SK-N-MC (cell line): ENCODE data around the gene CRTC3.

ENCODE experiments used
- DNase-seq: peaks from one replicate; pipeline ENCODE4 v3.0.0-alpha.2; 2011; ENCODE audit warnings: low read depth, low spot score
- H3K27ac ChIP-seq: fragments of 200-600 bp; sonication (generic); 2 replicates; pipeline ENCODE4 v1.5.1; 2016; ENCODE audit warnings: mixed run types
- H3K36me3 ChIP-seq: fragments of 200-600 bp; sonication (generic); 2 replicates; pipeline ENCODE4 v1.6.1; 2017; ENCODE audit warnings: antibody characterized with exemption, low read length, mixed read lengths; ENCODE audit not compliant: insufficient read depth
- H3K4me3 ChIP-seq: fragments of 200-600 bp; sonication (generic); 2 replicates; pipeline ENCODE4 v1.5.1; 2016
- H3K9ac ChIP-seq: fragments of 200-600 bp; sonication (generic); 2 replicates; pipeline ENCODE4 v1.8.0; 2017; ENCODE audit warnings: mixed run types, mixed read lengths; ENCODE audit not compliant: insufficient read length
- H3K9me3 ChIP-seq: fragments of 200-600 bp; sonication (generic); 2 replicates; pipeline ENCODE4 v1.6.1; 2017; ENCODE audit warnings: low read depth, mild to moderate bottlenecking, antibody characterized with exemption, low read length, moderate library complexity, mixed read lengths
- EZH2 ChIP-seq: fragments of 200-600 bp; sonication (generic); IDR thresholded peaks from one replicate; pipeline ENCODE4 v1.6.1; 2017; ENCODE audit warnings: antibody characterized with exemption
- FOXP2 ChIP-seq: optimal IDR thresholded peaks from 2 replicates; pipeline ENCODE3; 2011; ENCODE audit warnings: mild to moderate bottlenecking, moderate library complexity; ENCODE audit not compliant: insufficient read depth; ENCODE audit errors: extremely low read length, control extremely low read depth
- POLR2AphosphoS5 ChIP-seq: IDR thresholded peaks from 2 replicates; pipeline ENCODE4 v1.6.1; 2012; ENCODE audit warnings: mild to moderate bottlenecking, low read depth, low read length, borderline replicate concordance

CRTC3 gene

DNA sequence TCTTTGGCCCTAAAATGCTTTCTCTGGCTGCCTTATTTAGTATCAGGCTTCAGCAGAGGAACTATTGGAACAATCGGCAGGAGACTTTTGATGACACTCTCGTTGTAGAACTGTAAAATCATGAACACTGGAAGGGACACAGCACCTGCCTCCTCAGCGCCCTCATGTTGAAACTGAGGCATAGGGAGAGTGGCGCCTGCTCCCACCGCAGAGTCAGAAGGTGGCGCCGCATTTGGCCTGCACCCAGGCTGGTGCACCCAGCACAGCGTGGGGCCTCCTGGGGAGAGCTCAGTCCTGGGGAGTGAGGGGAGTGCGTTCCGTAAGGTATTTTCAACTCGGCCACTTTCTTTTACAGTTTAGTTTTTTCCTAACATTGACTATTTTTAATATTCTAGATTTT is 109.2 kb downstream of the CRTC3 start:
- TF ChIP-seq FOXP2 (no peak), EZH2 (no peak), POLR2AphosphoS5 (no peak)
- Histone ChIP-seq H3K36me3 (peaks cover 49% of the 10 kb centered on the region), H3K4me3 (no peak overlapping the region), H3K27ac (no peak overlapping the region), H3K9ac (no peak overlapping the region), H3K9me3 (no peaks in the 10 kb centered on the region)
- DNase-seq: no peak

- no peak for DNase-seq
- H3K4me3 ChIP-seq: no peak overlapping the region
- H3K9me3 ChIP-seq: no peaks in the 10 kb centered on the region
- TF ChIP-seq POLR2AphosphoS5 (no peak), EZH2 (no peak), FOXP2 (no peak)
- H3K27ac ChIP-seq: no peak overlapping the region
- H3K36me3 ChIP-seq: peaks cover 32% of the 10 kb centered on the region; the same call in 1 of the 2 replicates
- no peak overlapping the region for H3K9ac ChIP-seq
Observed at GRCh38 chr15:90640862-90641261, 111.1 kb downstream of the CRTC3 start.

GRCh38 chr15:90641581-90642463 is 112.1 kb downstream of the CRTC3 start:
- H3K4me3 ChIP-seq: no peak overlapping the region
- no peak overlapping the region for H3K9ac ChIP-seq
- H3K9me3 ChIP-seq: no peaks in the 10 kb centered on the region
- TF ChIP-seq POLR2AphosphoS5: no peak
- DNase-seq: no peak
- H3K27ac ChIP-seq: no peak overlapping the region
- peaks cover 32% of the 10 kb centered on the region; the same call in 1 of the 2 replicates for H3K36me3 ChIP-seq

DNA sequence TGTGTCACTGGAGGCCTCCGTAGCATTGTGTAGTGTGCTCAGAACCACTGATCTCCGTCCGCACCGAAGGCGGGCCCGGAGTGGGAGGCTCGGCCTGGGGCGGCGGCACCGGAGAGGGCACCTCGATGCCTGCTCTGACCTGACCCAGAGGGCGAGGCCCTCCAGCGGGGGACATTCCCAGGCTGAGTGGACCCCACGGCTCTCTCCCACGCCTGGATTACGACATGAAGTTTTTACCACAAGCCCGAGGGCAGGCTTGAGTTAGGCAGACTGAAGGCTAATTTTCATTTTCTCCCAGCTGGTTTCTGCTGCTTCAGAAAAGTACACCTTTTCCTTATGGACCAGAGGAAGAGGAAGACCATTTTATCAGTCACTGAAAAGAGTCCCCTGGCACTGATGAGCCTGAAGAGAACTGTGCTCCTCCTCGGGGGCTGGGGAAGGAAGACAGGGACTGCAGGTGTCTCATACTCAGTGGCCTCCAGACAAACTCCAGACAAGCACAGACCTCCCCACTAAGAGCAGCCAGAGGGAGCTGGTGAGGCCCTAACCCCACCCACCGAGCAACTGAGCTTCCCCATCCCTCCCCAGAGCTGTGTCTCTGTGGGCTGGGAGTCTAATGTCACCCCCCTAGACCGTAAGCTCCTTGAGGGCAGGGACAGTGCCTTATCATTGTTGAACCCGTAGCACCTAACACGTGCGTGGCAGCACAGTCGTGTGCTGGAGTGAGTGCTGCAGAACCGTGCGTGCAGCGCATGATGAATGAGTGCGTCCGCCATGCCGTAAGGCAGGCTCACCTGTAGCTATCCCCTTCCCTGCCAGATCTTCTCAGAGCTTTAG is 113.0 kb downstream of the CRTC3 start:
- Histone ChIP-seq H3K9me3 (no peaks in the 10 kb centered on the region), H3K9ac (no peak overlapping the region), H3K36me3 (peaks cover 32% of the 10 kb centered on the region; the same call in 1 of the 2 replicates), H3K4me3 (no peak overlapping the region), H3K27ac (no peak overlapping the region)
- no peak for TF ChIP-seq EZH2
- TF ChIP-seq POLR2AphosphoS5: no peak
- TF ChIP-seq FOXP2: no peak
- no peak for DNase-seq

GRCh38 chr15:90643301-90643632 is 113.5 kb downstream of the CRTC3 start:
- H3K36me3 ChIP-seq: peaks cover 32% of the 10 kb centered on the region; the same call in 1 of the 2 replicates
- H3K9me3 ChIP-seq: no peaks in the 10 kb centered on the region
- TF ChIP-seq EZH2: no peak
- no peak for TF ChIP-seq FOXP2
- no peak for TF ChIP-seq POLR2AphosphoS5
- no peak overlapping the region for H3K4me3 ChIP-seq
- no peak for DNase-seq
- H3K9ac ChIP-seq: no peak overlapping the region
- H3K27ac ChIP-seq: no peak overlapping the region

- Histone ChIP-seq H3K27ac (peak overlapping the region; percentile 79), H3K9ac (no peak overlapping the region), H3K9me3 (no peaks in the 10 kb centered on the region), H3K4me3 (no peak overlapping the region), H3K36me3 (peaks cover 26% of the 10 kb centered on the region; the same call in 1 of the 2 replicates)
- TF ChIP-seq FOXP2: no peak
- no peak for TF ChIP-seq POLR2AphosphoS5
- TF ChIP-seq EZH2: no peak
- DNase-seq: no peak
Observed at GRCh38 chr15:90644526-90644925, 114.8 kb downstream of the CRTC3 start.

GRCh38 chr15:90644952-90645725 is 115.4 kb downstream of the CRTC3 start:
- Histone ChIP-seq H3K9me3 (no peaks in the 10 kb centered on the region), H3K4me3 (no peak overlapping the region), H3K27ac (peak overlapping the region; percentile 79), H3K9ac (no peak overlapping the region), H3K36me3 (peaks cover 26% of the 10 kb centered on the region; the same call in 1 of the 2 replicates)
- TF ChIP-seq EZH2 (no peak), POLR2AphosphoS5 (no peak), FOXP2 (no peak)
- DNase-seq: no peak

- H3K36me3 ChIP-seq: peaks cover 22% of the 10 kb centered on the region; the same call in 1 of the 2 replicates
- no peak for DNase-seq
- peak overlapping the region; percentile 79 for H3K27ac ChIP-seq
- no peak overlapping the region for H3K4me3 ChIP-seq
- TF ChIP-seq EZH2 (no peak), FOXP2 (no peak), POLR2AphosphoS5 (no peak)
- H3K9me3 ChIP-seq: no peaks in the 10 kb centered on the region
- H3K9ac ChIP-seq: no peak overlapping the region
Observed at GRCh38 chr15:90645873-90646575, 116.3 kb downstream of the CRTC3 start.
